Stimulated activated CD8-positive, alpha-beta memory T cell treated with anti-CD3 and anti-CD28 coated beads, Interleukin-2, amount 100 ng/mL, for 48 hours (primary cell): ENCODE data around the gene CCDC83.
"Not testable (repeated sequence)": the region's sequence is repeated elsewhere in the genome, so short reads cannot be mapped to it uniquely, and the experiment has no call there.

Source experiments
- DNase-seq, 2 donors: peaks; one replicate each; pipeline ENCODE4 v3.0.0-alpha.2; 2020; ENCODE audit warnings: low read depth in 2 of 2

Gene CCDC83

DNA sequence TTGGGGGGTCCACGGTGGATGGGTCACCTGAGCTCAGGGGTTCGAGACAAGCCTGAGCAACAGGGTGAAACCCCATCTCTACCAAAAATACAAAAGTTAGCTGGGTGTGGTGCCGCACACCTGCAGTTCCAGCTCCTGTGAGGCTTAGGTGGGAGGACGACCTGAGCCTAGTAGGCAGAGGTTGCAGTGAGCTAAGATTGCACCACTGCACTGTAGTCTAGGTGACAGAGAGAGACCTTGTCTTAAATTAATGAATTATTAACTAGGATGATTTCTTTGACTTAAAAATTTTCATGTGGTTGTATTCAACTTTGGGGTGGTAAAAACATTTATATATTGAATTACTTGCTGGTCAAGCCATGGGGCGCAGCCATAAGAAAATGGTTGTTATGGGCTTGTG lies 33.9 kb downstream of the CCDC83 start:
- DNase-seq = no peak

DNA sequence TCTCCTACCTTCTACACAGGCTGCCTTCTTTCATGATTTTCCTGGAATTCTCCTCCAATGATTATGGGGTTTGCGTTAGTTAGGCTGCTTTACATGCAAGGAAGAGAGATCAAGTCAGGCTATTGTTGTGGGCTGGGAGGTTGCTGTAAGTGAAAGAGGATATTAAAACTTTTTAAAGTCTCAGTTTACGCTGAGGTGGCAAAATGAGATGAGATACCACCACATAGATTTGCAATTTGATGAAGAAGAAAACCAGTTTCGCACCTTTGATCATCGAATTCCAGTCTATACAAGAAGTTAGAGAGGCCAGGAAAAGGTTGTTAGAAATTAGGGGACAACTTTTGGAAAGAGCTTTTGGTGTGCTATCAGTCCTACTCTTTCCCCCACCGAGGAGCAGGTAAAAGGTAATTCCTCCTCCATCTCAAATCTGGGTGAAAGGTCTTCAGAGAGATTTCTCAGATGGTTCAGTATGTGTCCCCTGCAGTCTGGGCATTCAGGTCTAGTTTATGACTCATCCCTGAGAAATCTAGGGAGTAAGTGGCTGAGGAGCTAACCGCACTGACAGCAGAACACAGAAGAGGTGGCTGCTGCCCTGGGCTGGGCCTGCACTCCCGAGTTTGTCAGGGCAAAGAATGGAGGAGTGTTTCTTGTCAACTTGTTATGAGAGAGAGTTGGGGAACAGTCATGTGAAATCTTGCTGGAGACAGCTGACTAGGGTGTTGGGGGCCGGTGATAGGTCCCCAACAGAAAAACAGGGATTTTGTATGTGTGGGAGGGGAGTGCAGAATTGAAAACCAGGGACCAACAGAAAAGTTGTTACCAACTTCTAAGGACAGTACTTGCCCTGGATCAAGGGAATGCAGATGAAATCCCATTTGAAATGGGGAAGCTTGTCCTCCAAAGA lies 34.7 kb downstream of the CCDC83 start:
- DNase-seq = no peak

DNA sequence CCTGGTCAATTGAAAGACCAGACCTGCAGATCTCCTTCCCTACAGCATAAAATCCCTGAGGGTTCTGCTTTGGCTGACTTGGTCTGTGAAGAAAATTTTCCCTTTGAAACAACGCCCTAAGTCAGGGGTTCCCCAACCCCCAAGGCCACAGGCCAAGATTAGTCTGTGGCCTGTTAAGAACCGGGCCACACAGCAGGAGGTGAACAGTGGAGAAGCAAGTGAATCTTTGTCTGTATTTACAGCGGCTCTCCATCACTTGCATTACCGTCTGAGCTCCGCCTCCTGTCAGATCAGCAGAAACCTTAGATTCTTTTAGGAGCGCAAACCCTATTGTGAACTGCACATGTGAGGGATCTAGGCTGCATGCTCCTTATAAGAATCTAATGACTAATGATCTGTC lies 38.2 kb downstream of the CCDC83 start:
- DNase-seq = no peak

DNA sequence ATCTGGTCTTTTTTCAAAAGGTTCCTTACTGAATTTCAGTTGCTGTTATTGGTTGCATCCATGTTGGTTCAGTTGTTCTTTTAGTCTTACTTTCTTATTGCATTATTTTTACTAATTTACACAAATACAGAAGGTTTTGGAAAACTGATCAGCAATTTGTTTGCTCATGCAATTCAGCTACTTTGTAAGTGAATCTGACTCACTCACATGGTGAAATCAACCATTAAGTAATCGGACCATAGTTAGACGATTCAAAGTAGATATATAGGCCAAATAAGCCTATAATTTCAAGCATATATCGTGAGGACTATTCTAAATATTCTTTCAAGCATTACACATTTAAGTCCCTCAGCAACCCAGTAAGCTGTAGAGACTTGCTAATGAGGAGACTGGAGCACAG lies 41.7 kb downstream of the CCDC83 start:
- DNase-seq = no peak

DNA sequence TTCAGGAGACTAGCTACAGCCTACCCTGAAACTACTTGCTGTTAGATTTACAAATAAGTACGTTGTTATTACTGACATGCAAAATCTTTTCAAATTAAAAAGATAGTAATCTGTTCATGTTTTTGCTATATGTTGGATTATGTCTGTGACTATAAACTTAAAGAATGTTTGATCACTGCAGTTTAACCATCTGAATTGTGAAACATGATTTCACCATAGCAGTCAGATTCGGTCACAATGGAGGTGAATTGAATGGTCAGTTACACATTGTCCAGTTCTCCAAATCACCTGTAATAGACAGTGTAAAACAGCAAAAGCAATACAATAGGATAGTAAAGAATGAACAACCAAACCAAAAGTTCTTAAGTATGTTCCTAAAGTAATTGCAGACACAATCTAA lies 43.3 kb downstream of the CCDC83 start:
- no peak for DNase-seq

DNA sequence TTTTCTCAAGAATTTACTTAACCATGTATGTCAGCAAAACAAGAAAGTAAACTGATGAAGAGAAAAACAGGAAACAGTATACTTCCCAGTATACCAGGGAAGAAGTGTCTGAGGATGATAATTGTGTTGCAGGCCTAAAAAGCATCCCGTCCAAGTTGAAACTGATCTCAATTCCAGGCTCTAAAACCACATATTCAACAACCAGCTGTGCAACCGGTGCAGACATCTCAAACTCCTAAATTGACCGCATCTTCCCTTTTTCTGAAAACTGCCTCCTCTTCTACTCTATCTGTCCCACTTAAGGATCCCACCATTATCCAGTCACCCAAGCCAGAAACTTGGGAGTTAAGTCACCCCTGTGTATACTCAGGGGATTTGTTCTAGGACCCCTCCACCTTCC lies 47.2 kb downstream of the CCDC83 start:
- no peak for DNase-seq

DNA sequence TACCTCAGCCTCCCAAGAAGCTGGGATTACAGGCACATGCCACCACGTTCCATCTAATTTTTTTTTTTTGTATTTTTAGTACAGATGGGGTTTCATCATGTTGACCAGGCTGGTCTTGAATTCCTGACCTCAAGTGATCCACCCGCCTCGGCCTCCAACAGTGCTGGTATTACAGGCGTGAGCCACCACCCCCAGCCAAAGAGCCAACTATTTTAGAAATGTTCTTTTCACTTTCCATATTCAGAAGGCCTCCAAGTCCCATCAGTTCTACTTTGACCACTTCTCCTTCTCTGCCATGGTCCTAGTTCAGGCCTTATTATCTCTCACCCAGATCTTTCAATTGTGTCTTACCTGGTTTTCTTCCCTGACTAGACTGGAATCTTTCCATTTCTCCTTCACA lies 48.2 kb downstream of the CCDC83 start:
- no peak for DNase-seq

DNA sequence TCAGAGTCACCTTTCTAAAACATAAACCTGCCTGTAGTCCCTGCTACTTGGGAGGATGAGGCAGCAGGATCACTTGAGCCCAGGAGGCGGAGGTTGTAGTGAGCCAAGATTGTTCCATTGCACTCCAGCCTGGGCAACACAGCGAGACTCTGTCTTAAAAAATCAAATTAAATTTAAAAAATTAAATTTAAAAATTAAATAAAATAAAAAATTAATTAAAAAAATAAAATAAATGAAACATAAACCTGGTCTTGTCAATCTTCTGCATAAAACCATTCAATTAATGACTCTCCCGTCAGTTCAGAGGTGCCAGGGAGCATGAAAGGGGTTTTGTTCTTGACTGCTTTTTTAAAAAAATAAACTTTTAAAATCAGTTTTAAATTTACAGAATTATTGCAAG lies 48.6 kb downstream of the CCDC83 start:
- DNase-seq = no peak

DNA sequence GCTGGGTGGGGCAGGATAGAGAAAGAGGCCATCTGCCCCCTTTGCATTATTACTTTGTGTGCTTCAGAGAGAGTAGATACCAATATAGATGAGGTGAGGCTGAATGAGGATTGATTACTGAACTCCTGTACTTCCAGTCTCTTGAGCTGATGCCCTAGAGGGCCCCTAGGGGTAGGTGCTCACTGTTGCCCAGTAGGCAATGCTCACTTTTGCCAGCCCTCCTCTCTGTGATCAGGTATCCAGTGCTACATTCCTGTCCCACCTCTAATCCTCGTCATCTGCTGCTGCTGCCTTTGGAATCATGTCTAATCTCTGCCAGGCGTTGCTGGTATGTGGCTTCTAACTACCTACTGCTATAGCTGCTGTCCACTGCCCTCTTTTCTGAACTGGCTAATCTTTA lies 57.2 kb downstream of the CCDC83 start:
- no peak for DNase-seq

DNA sequence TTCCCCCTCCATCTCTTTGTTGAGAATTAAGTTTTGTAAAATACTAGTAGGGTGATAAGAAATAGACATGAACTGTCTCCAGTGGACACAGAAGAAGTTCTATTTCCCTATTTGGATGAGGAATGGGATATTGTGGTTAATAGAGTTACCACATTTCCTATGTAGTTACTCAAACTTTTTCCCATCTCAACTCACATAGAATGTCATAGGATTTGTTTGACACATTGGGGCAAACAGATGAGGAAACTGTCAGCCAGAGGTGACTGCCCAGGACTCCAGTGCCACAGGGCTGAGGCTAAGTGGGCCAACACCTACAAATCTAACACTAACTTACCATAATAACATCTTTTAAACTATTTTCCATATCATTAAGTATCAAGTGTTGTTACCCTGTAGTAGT lies 58.3 kb downstream of the CCDC83 start:
- DNase-seq = no peak

DNA sequence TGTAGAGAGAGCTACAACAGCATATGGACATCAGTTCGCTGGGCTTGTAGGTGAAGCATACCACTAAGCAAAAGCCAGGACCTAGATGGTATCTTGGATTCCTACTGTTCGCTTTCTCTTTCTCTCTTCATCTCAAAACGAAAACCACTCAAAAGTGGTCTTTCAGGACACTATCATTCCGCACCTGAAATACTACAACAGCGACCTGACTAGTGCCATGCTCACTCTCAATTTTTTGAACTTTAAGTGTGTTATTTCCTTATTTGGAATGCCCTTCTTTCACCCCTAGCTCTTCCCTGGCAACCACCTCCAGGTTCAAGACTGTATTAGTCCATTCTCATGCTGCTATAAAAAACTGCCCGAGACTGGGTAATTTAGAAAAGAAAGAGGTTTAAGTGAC lies 59.2 kb downstream of the CCDC83 start:
- no peak for DNase-seq

DNA sequence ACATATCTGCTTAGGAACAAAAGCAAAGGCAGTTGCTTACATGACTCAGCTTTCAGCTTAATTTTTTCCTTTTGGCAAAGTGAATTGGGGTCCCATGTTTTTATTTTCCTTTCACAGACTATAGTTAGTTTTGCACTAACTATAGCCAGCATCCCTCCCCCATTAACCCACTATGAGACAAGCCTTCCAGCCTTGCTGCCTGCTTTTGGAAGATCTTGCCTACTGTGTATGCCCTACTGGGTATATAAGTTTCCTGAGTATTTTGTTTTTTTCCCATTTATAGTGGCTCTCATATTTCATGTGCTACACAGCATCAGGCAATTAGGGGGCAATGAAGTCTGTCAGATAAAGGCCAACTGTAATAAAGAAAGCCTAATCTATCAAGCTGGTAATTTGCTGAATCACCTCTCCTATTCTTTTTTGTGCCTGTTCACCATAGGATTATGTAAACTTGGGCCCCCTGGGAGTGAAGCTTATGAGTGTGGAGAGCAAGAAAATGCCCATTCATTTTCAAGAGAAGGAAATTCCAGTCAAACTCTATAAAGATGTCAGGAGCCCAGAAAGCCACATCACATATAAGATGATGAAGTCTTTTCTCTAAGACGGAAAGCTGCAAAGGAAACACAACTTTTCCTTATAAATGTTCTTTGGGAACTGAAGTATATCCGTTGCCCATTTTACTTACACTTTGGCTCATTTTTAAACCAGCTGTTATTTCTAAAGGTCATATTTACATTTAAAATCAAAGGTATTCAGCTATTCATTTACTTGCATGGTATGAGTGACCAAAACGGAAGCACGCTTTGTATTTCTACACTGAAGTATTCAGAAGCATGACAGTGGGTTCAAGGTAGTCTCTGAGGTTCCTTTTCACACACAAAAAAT lies 64.0 kb downstream of the CCDC83 start:
- DNase-seq = no peak

DNA sequence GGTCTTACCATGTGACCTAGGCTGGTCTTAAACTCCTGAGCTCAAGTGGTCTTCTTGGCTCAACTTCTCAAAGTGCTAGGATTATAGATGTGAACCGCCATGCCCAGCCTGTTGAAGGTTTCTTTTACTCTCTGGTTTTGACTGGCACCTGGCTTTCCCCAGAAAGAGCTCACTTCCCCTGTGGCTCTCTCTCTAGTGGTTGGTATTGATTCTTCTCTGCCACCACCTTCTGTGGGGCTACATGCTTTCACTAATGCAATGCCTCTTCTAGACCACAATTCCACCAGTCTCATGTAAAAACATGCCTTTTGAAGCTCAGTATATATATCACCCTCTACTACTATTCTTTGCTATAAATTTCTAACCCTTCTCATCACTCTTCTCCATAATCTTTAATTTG lies 67.2 kb downstream of the CCDC83 start:
- no peak for DNase-seq

DNA sequence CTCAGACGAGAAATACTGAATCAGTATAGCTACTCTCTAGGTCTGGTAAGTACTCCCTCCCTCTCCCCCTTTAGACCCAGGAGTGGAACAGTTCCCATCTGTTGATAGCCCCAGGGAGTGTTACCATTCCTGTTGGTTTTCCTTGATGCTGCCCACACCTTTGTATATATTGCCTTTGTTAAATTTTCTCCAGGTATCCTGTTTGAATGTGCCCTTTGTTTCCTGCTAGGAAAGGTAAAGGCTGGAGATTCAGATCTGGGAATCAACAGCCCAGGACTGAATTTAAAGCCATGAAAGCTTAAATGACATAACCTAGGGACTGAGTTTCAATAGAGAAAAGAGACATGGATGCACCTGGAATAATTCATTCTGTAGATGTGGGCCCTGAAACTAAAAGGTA lies 68.3 kb downstream of the CCDC83 start:
- no peak for DNase-seq

DNA sequence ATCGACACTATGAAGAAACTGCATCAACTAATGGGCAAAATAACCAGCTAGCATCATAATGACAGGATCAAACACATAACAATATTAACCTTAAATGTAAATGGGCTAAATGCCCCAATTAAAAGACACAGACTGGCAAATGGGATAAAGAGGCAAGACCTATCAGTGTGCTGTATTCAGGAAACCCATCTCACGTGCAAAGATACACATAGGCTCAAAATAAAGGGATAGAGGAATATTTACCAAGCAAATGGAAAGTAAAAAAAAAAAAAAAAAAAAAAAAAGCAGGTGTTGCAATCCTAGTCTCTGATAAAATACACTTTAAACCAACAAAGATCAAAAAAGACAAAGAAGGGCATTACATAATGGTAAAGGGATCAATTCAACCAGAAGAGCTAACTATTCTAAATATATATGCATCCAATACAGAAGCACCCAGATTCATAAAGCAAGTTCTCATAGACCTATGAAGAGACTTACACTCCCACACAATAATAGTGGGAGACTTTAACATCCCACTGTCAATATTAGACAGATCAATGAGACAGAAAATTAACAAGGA lies 71.6 kb downstream of the CCDC83 start:
- DNase-seq = not testable (repeated sequence)

DNA sequence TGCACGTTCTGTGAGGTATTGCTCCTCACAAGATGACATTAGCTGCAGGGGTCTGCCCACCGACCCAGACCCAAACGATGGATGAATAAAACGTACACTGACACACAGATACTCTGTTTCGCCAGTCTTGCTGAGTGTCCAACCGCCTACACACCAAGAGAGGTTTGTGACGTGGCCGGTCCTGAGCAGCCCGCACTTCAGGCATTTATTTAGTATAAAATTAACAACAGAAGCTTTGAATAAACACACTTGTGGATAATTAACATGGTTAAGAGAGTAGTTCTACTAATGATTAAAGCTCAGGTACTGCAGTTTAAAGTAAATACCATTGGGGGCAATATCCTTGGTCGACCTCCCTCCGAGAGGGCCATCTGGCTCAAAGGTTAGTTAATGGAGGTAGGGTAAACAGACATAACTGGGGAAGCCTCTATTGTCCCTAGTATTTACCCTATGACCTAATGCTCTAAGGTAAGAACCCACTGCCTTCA lies 75.7 kb downstream of the CCDC83 start:
- no peak for DNase-seq

DNA sequence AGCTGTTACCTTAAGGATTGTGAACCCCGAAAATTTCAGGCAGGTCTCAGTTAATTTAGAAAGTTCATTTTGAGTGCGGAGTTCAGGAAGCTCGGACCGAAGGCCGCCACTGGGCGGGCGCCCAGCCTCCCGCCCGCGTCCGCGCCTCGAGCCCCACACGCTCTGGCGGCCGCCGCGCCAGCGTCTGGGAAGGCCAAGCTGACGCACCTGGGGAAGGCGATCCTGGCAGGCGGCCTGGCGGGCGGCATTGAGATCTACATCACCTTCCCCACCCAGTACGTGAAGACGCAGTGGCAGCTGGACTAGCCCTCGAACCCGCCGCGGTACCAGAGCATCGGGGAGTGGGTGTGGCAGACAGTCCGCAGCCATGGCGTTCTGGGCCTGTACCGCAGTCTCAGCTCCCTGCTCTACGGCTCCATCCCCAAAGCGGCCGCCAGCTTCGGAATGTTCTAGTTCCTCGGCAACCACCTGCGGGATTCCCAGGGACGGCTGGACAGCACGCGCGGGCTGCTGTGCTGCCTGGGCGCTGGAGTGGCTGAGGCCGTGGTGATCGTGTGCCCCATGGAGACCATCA lies 79.5 kb downstream of the CCDC83 start:
- no peak for DNase-seq

DNA sequence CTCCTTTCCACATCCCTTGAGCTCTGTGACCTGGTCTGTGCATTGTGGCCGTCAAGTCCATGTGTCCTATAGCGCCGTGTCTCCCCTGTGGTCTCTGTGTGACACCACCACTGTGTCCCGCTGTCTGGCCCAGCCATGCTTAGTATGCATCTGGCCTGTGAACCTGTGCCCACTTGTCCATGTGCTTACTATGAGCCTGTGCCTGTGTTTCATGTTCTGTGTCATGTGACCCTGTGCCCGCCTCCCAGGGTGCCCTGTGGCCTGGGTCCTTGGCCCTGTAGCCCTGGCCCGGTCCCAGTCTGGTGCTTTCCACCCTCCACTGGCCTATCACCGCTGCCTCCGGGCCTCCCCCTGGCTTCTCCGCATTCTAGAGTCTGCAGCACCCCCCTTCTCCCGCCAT lies 80.6 kb downstream of the CCDC83 start:
- no peak for DNase-seq

DNA sequence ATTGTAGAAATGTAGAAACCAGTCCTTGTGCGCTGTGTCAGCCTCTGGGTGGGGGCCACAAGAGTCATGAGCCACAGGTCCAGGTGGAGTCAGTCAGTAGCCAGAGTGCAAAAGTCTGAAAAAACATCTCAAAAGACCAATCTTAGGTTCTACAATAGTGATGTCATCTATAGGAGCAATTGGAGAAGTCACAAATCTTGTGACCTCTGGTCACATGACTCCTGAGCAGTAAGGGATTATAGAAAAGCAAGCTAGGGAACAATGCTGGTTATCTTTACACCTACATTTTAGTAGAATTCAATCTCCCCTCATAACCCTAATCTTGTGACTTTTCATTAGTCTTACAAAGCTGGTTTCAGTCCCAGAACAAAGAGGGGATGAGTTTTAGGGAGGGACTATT lies 82.7 kb downstream of the CCDC83 start:
- DNase-seq = no peak

DNA sequence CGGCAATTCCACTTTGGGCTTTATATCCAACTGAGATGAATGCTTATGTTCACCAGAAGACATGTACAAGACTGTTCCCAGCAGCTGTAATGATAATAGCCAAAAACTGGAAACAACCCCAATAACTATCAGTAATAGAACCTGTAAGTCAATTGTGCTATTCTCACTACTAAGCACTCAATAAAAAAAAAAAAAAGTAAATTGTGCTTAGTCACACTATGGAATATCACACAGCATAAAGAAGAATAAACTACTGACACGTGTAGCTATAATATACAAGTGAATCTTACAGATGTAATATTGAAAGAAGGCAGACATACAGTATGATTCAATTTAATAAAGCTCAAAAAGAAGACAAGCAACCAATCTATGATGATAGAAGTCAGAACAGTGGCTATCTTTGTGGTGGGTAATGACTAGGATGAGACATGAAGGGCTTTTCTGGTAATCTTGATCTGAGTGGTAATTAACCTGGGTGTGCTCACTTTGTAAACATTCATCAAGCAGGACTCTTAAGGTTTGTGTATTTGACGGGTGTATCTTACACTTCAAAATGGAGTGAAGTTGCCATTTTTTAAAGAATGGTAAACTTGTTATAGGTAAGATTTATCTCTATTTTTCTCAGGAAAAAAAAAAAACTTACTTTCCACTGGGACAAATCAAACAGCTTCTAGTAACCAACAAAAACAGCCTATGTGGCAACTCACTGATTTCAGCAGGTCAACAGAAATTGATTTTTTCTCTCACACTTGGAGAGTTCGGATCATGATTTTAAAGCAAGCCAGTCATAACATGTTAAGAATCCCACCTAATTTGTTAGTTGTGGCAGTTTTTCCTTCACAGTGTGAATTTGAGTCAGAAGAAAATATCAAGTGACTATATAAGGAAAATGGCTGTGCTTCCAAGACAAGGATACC lies 84.2 kb downstream of the CCDC83 start:
- DNase-seq = no peak

DNA sequence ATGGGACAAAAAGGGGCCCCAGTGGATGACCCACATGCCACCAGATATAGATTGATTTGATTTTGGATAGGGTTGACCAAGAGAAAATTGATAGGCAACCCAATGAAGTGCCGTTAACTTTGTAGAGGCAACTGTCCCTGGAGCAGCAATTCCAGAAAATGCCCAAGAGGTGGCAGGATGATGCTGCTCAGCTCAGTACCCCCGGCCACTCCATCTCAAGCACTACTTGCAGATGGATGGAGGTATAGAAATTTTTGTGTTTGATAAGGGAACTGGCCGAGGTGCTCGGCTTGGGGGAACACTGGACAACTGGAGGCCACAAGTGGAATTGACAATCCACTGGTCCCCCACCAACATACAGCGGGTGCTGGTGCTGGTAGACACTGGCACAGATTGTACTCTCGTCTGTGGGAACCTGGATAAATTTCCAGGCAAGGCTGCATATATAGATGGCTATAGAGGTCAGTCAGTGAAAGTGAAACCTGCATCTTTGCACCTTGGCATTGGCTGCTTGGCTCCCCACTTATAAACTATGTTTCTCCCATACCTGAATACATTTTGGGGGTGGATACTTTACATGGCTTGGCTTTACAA lies 86.3 kb downstream of the CCDC83 start:
- no peak for DNase-seq
